H9 (cell line): ENCODE measurements around the gene MRAP. TPM values are rescaled to one million over a fixed set of nuclear protein-coding genes. Genes with fewer than 3 reads are reported as not detected.
"Not testable (repeated sequence)": the region's sequence is repeated elsewhere in the genome, so short reads cannot be mapped to it uniquely, and the experiment has no call there.

Source experiments
- DNase-seq: peaks from one replicate; pipeline ENCODE4 v3.0.0-alpha.2; 2017
- H2AFZ ChIP-seq: one replicate; pipeline ENCODE4 v1.6.1; 2013; ENCODE audit warnings: mild to moderate bottlenecking, low read length, control low read depth, moderate library complexity
- H2AK5ac ChIP-seq: 2 replicates; pipeline ENCODE4 v1.6.1; 2013; ENCODE audit warnings: low read length, control low read depth, mixed read lengths; ENCODE audit not compliant: insufficient read length
- H2BK120ac ChIP-seq: one replicate; pipeline ENCODE4 v1.6.1; 2013; ENCODE audit warnings: low read depth, mild to moderate bottlenecking, low read length, control low read depth, inconsistent platforms; ENCODE audit not compliant: poor library complexity, severe bottlenecking
- H2BK12ac ChIP-seq: 2 replicates; pipeline ENCODE4 v1.6.1; 2013; ENCODE audit warnings: low read length, control low read depth, mixed read lengths, low read depth; ENCODE audit not compliant: insufficient read length
- H2BK15ac ChIP-seq: 2 replicates; pipeline ENCODE4 v1.6.1; 2013; ENCODE audit warnings: low read depth, low read length, control low read depth
- H2BK20ac ChIP-seq: one replicate; pipeline ENCODE4 v1.6.1; 2013; ENCODE audit warnings: low read depth, mild to moderate bottlenecking, low read length, control low read depth, inconsistent platforms; ENCODE audit not compliant: poor library complexity, severe bottlenecking
- H2BK5ac ChIP-seq: 2 replicates; pipeline ENCODE4 v1.6.1; 2013; ENCODE audit warnings: low read length, control low read depth, mixed read lengths; ENCODE audit not compliant: insufficient read length
- H3K14ac ChIP-seq: 2 replicates; pipeline ENCODE4 v1.6.1; 2013; ENCODE audit warnings: low read length, control low read depth; ENCODE audit not compliant: insufficient read depth
- H3K18ac ChIP-seq: 2 replicates; pipeline ENCODE4 v1.6.1; 2013; ENCODE audit warnings: low read depth, mild to moderate bottlenecking, mixed read lengths, low read length, control low read depth; ENCODE audit not compliant: insufficient read length
- H3K23ac ChIP-seq: 2 replicates; pipeline ENCODE4 v1.6.1; 2013; ENCODE audit warnings: low read length, control low read depth, mixed read lengths, low read depth; ENCODE audit not compliant: insufficient read length
- H3K23me2 ChIP-seq: 2 replicates; pipeline ENCODE4 v1.6.1; 2013; ENCODE audit warnings: low read depth, mild to moderate bottlenecking, mixed read lengths, low read length, control low read depth; ENCODE audit not compliant: insufficient read length, poor library complexity, severe bottlenecking
- H3K27ac ChIP-seq: 2 replicates; pipeline ENCODE4 v1.5.1; 2013; ENCODE audit warnings: low read length, control low read depth, mixed read lengths, low read depth; ENCODE audit not compliant: insufficient read length
- H3K27me3 ChIP-seq: 2 replicates; pipeline ENCODE4 v1.6.1; 2013; ENCODE audit warnings: low read length, control low read depth, inconsistent platforms; ENCODE audit not compliant: insufficient read depth
- H3K4ac ChIP-seq: 2 replicates; pipeline ENCODE4 v1.6.1; 2013; ENCODE audit warnings: low read depth, mild to moderate bottlenecking, control low read depth, inconsistent platforms, low read length, moderate library complexity
- H3K4me1 ChIP-seq: 2 replicates; pipeline ENCODE4 v1.6.1; 2013; ENCODE audit warnings: low read length, control low read depth, inconsistent platforms; ENCODE audit not compliant: insufficient read depth
- H3K4me2 ChIP-seq: 2 replicates; pipeline ENCODE4 v1.6.1; 2013; ENCODE audit warnings: low read length, control low read depth, mixed read lengths; ENCODE audit not compliant: insufficient read length, insufficient read depth
- H3K56ac ChIP-seq: 2 replicates; pipeline ENCODE4 v1.6.1; 2013; ENCODE audit warnings: low read depth, mild to moderate bottlenecking, mixed read lengths, low read length, control low read depth; ENCODE audit not compliant: insufficient read length
- H3K79me1 ChIP-seq: 2 replicates; pipeline ENCODE4 v1.6.1; 2013; ENCODE audit warnings: low read depth, mild to moderate bottlenecking, moderate library complexity, low read length, control low read depth, inconsistent platforms; ENCODE audit not compliant: insufficient read depth, poor library complexity, severe bottlenecking
- H3K79me2 ChIP-seq: 2 replicates; pipeline ENCODE4 v1.6.1; 2013; ENCODE audit warnings: low read length, control low read depth, inconsistent platforms; ENCODE audit not compliant: insufficient read depth
- H3K9ac ChIP-seq: 2 replicates; pipeline ENCODE4 v1.6.1; 2013; ENCODE audit warnings: low read length, control low read depth, mixed read lengths; ENCODE audit not compliant: insufficient read length; ENCODE audit errors: extremely low read depth
- H3K9me3 ChIP-seq: one replicate; pipeline ENCODE4 v1.6.1; 2013; ENCODE audit warnings: low read depth, low read length, inconsistent platforms; ENCODE audit not compliant: control insufficient read depth
- H3T11ph ChIP-seq: one replicate; pipeline ENCODE4 v1.6.1; 2013; ENCODE audit warnings: mild to moderate bottlenecking, low read length, control low read depth, inconsistent platforms
- H4K20me1 ChIP-seq: one replicate; pipeline ENCODE4 v1.6.1; 2013; ENCODE audit not compliant: control insufficient read depth, insufficient read length, insufficient read depth
- H4K5ac ChIP-seq: 2 replicates; pipeline ENCODE4 v1.6.1; 2013; ENCODE audit warnings: low read depth, mild to moderate bottlenecking, mixed read lengths, low read length, control low read depth; ENCODE audit not compliant: insufficient read length
- H4K8ac ChIP-seq: replicated peaks from 2 replicates; pipeline ENCODE4 v1.6.1; 2013; ENCODE audit warnings: low read length, control low read depth, mixed read lengths, low read depth; ENCODE audit not compliant: insufficient read length
- H4K91ac ChIP-seq: 2 replicates; pipeline ENCODE4 v1.6.1; 2013; ENCODE audit warnings: low read depth, mild to moderate bottlenecking, moderate library complexity, mixed read lengths, low read length, control low read depth; ENCODE audit not compliant: insufficient read length
- H3K27ac Mint-ChIP-seq, 3 experiments: 2 replicates in 2 of 3; 3 replicates in 1 of 3; pipeline ENCODE4 v1.8.0; 2020 to 2021; ENCODE audit warnings: mixed read lengths in 3 of 3, mild to moderate bottlenecking in 1 of 3, moderate library complexity in 1 of 3
- H3K27me3 Mint-ChIP-seq: 2 replicates; pipeline ENCODE4 v1.8.0; 2021; ENCODE audit warnings: low read depth, mild to moderate bottlenecking, moderate library complexity, mixed read lengths
- H3K36me3 Mint-ChIP-seq, 3 experiments: 2 replicates in 2 of 3; 3 replicates in 1 of 3; pipeline ENCODE4 v1.8.0; 2020 to 2021; ENCODE audit warnings: low read depth in 3 of 3, mixed read lengths in 3 of 3; ENCODE audit not compliant: insufficient read depth in 1 of 3
- H3K4me1 Mint-ChIP-seq, 2 experiments: 2 replicates each; pipeline ENCODE4 v1.8.0; 2020; ENCODE audit warnings: mixed read lengths in 2 of 2
- H3K4me3 Mint-ChIP-seq, 2 experiments: 2 replicates in 1 of 2; 3 replicates in 1 of 2; pipeline ENCODE4 v1.8.0; 2020 to 2021; ENCODE audit warnings: mild to moderate bottlenecking in 2 of 2, mixed read lengths in 2 of 2, moderate library complexity in 1 of 2
- H3K9me3 Mint-ChIP-seq, 2 experiments: 2 replicates in 1 of 2; 3 replicates in 1 of 2; pipeline ENCODE4 v1.8.0; 2020; ENCODE audit warnings: mild to moderate bottlenecking in 2 of 2, mixed read lengths in 2 of 2, moderate library complexity in 1 of 2
- CTCF ChIP-seq: fragments of 200-600 bp; sonication (generic); conservative IDR thresholded peaks from 3 replicates; pipeline ENCODE4 v1.8.0; 2021; ENCODE audit warnings: antibody characterized with exemption, mild to moderate bottlenecking
- WGBS: extraction: QIAGEN DNeasy Blood & Tissue Kit; methylation state at CpG from one replicate; pipeline ENCODE4 v1.1.7; 2013; ENCODE audit warnings: missing lambda C conversion rate, low lambda C conversion rate, mixed read lengths; ENCODE audit not compliant: insufficient read length; ENCODE audit errors: extremely low coverage; 5-methylcytosine and 5-hydroxymethylcytosine counted together
- total RNA-seq: library from RNA; stranded (reverse); gene quantifications from 2 replicates; pipeline ENCODE4 v1.2.1, GENCODE V29; 2021

The MRAP gene
- total RNA-seq, 1 experiment from 2014 or later = not detected

DNA sequence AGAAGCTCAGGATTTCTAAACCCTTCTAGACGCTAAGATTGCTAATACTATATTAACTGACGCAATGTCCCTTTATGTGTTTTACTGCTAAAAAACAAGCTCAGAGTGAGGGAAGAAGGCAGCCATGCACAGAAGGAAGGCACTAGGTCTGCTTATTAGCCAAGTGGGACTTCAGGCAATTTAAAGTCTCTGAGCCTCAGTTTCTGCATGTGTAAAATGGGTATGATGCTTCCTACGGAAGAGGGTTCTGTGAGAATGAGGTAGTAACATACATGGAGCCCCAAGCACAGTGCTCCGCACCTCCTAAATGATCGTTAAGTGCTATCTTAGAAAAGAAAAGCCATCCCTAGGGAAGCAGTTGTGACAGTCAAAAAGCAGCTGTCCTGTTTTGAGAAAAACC, 36.7 kb upstream of the MRAP start:
- no CpG with 5 or more reads among the region's 5 CpGs for WGBS

GRCh38 chr21:32265321-32265720, 33.3 kb upstream of the MRAP start:
- not testable (repeated sequence) for H3K4me3 Mint-ChIP-seq, H2BK15ac ChIP-seq, H2BK12ac ChIP-seq, H2AFZ ChIP-seq, H3K27ac ChIP-seq, H3K79me2 ChIP-seq, H3K14ac ChIP-seq, H4K8ac ChIP-seq, H2BK120ac ChIP-seq, H3K9me3 ChIP-seq, H3K23ac ChIP-seq, H3K27me3 Mint-ChIP-seq, H3K4me1 ChIP-seq, H4K5ac ChIP-seq, H3K79me1 ChIP-seq, H2BK20ac ChIP-seq, H3K27me3 ChIP-seq, DNase-seq, H2BK5ac ChIP-seq, H4K20me1 ChIP-seq, H3K4ac ChIP-seq, H3K9me3 Mint-ChIP-seq, H3K9ac ChIP-seq, H3T11ph ChIP-seq, H4K91ac ChIP-seq, H3K18ac ChIP-seq, H3K4me1 Mint-ChIP-seq, H3K4me2 ChIP-seq, H2AK5ac ChIP-seq, H3K56ac ChIP-seq, H3K23me2 ChIP-seq
- no CpG with 5 or more reads among the region's 23 CpGs for WGBS
- H3K36me3 Mint-ChIP-seq = peaks cover 28 to 38% (median 32%) of the 10 kb centered on the region in 3 experiments
- peak overlapping the region in 1 of 3 experiments; percentile 31; a peak in 1 of 7 replicates for H3K27ac Mint-ChIP-seq

More for the DNA sequence above, 36.7 kb upstream of the MRAP start:
- Histone ChIP-seq H3K14ac (no peak overlapping the region), H3K79me1 (no peaks in the 10 kb centered on the region), H3K9ac (no peak overlapping the region), H3K56ac (no peak overlapping the region), H3K23me2 (no peaks in the 10 kb centered on the region), H2BK12ac (no peak overlapping the region), H3K79me2 (0 out of 2 replicates have a peak, but pooled peaks cover 2% of the 10 kb centered on the region), H2BK15ac (no peak overlapping the region), H3K27me3 (no peaks in the 10 kb centered on the region), H3K18ac (no peak overlapping the region), H2BK120ac (no peak overlapping the region), H2AFZ (no peak overlapping the region), H3K9me3 (no peaks in the 10 kb centered on the region), H3T11ph (no peak overlapping the region), H3K4me2 (no peak overlapping the region), H2BK5ac (no peak overlapping the region), H2BK20ac (no peak overlapping the region), H4K5ac (no peak overlapping the region), H4K91ac (no peak overlapping the region), H4K20me1 (no peaks in the 10 kb centered on the region), H3K23ac (no peak overlapping the region), H3K4me1 (no peaks in the 10 kb centered on the region), H2AK5ac (no peak overlapping the region), H3K27ac (no peak overlapping the region), H3K4ac (no peak overlapping the region), H4K8ac (no peak overlapping the region)
- Mint-ChIP-seq H3K4me3 (no peak overlapping the region), H3K27me3 (no peaks in the 10 kb centered on the region), H3K4me1 (peaks cover 4 to 5% of the 10 kb centered on the region in 2 experiments; a peak in 3 of 4 replicates), H3K36me3 (peaks cover 12 to 15% (median 13%) of the 10 kb centered on the region in 3 experiments), H3K27ac (no peak overlapping the region), H3K9me3 (peaks cover 0 to 2% of the 10 kb centered on the region in 2 experiments; a peak in 1 of 5 replicates)
- no peak for TF ChIP-seq CTCF
- DNase-seq = no peak
